SK-N-MC (cell line): ENCODE data around the gene SEMA4G.

Experiments
- EZH2 ChIP-seq: fragments of 200-600 bp; sonication (generic); IDR thresholded peaks from one replicate; pipeline ENCODE4 v1.6.1; 2017; ENCODE audit warnings: antibody characterized with exemption
- POLR2AphosphoS5 ChIP-seq: IDR thresholded peaks from 2 replicates; pipeline ENCODE4 v1.6.1; 2012; ENCODE audit warnings: mild to moderate bottlenecking, low read depth, low read length, borderline replicate concordance

GRCh38 chr10:100972904-100973535 is 3.7 kb downstream of the SEMA4G start:
- TF ChIP-seq EZH2 (no peak), POLR2AphosphoS5 (no peak)
